T-helper 2 cell (primary cell): ENCODE results near the gene DMBX1.

Source experiments
- DNase-seq, 5 experiments: peaks; one replicate each; pipeline versions ENCODE4 v3.0.0 to v3.0.0-alpha.2; 2012 to 2022
- total RNA-seq, 2 donors: gene quantifications; one replicate each; lab custom pipeline; 2026; lab: John Stamatoyannopoulos, UW

DMBX1 gene
- total RNA-seq, result 0 reads per million in 2 donors

DNA sequence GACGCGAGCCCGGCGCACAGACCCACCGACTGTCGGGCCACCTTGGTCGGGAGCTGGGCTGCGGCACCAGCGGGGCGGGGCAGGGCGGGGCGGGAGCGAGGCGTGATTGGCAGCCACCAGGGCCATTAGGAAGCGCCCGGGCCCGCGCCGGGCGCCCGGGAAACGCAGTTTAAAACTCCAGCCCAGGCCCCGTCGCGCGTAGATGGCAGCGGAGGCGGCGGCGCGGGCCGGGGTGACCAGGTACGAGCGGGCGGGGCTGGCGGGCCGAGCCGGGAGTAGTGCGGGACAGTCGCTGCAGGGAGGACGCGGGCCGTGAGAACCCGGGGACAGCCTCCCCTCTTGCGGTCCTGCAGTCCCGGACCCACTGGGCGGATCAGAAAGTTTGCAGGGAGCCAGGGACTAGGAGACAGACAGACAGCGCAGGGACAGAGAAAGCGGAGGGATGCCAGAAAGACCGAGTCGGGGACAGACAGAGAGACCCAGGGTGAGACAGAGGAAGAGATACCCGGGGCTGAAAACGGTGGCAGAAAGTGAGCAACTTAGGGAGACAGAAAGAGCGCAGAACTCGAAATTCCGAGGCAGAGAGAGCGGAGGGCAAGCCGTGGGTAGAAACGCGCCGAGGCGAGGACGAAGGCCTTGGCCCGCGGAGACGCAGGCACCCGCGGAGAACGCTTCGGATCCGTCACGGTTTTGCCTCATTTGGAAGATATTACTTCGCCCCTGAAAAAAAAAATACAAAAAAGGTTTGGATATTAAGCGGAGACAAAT is at the start of gene DMBX1:
Gene DMBX1 (plus strand): TSS at position 199 of the 768 bp plus-strand sequence. CDS start 17,175 bp downstream, outside the sequence.
- peak in 1 of 5 experiments; percentile 46 for DNase-seq

DNA sequence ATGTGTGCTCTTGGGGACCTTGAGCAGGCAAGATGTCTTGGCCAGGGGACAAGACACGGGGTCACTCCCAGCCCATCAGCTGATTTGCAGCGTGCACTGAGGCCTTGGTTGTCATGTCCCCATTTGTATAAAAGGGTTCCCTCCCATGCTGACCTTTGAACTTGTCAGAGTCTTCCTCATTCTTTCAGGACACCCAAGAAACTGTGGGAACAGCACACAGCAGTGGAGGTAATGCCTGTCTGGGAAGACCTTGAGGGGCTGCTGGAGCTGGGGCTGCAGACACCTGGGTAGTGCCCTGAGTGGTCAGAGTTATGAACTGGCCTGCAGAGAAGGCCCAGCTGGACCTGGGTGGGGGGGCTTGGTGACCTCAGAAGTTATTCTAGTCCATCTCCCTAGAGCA is 49.2 kb upstream of the DMBX1 start:
- DNase-seq, result no peak

DNA sequence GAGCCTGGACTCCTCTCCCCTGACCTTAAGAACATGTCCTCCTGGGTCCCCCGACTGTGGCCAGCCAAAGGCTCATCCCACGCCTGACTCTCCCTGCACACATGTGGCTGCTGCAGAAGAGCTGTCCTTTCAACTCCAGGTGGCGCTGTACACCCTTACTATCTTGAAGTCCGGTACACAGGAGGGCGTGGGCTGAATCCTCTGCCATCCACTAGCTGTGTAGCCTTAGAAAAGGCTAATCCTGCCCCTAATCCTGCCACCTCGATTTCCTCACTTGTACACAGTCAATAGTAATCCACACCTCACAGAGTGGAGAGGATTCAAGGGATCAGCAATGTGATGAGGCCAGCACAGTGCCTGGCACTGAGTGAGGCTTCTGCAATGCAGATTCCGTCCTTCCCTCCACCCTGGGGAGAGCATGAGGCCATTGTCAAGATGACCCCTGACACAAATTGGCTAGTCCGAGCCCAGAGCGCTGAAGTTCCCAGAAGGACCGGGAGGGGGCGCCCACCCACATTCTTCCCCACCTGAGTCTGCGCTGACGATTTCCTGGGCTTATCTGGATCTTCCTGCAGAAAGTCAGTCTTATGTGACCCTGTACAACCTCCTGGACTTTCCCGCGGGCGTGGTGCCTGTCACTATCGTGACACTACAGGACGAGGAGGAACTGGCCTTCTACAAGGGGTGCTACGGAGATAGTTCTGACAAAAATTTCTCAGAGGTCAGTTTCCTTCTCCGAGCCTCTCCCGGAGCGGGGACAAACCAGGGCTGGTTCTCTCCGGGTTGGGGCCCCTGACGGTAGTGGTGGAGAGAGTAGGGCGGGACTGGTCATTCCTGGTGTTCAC is 47.1 kb upstream of the DMBX1 start:
- peak; percentile 38 to 69 (median 48) for DNase-seq

DNA sequence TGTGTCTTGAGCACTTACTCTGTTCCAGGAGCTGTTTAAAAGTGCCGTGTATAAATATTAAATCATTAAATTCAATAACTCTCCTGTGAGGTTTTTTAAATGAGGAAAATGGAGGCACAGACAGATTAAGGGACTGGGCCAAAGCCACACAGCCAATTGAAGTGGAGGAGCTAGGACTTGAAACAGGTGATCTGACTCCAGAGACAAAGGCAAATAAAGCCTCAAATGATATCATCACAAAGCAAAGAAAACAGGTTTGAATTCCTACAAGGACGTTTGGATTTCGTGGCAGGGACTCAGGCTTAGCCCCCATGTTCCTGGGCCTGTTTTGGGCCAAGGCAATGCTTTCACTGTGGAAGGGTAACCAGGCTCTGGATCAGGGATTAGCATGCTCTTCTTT is 45.2 kb upstream of the DMBX1 start:
- no peak for DNase-seq

- DNase-seq, result no peak
Observed at GRCh38 chr1:46445773-46446256, 43.8 kb upstream of the DMBX1 start.

DNA sequence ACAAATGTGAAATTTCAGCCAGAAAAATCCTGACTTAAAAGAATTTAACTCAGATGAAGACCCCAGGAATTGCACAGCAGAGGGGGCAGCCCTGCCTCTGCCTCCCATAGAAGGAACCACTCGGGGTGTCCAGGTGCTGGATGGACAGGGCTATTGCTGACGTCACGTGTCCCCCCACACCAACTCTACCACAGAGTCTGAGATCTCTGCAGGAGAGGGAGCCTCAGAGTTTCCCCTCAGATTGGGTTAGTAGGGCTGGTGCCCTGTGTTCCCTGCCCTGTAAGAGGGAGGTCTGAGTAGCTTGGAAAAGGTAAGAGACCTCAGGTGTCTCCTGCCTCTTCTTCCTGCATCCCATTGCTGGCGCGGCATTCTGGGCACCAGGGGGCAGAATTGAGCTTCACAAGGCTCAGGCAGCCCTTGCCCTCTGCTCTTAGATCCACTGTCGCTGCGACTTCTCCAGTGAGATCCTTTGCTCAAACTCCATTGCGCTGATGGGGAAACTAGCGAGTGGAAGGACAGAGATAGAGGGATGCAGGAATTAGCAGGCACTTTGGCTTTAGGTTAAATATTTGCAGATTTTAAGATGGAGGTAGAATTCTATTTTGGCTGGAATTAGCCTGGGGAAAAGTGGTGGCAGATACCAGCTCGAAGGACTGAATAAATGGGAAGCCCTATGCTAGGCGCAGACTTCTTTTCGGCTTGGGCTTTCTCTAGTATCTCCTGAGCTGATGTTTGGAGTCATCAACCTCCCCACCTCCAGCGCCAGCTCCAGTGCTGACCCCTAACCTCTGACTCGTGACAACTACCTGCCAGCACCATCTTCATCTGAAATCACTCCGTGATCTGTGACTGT is 42.8 kb upstream of the DMBX1 start:
- DNase-seq, result peak; percentile 23 to 71 (median 57)

- no peak for DNase-seq
Observed at GRCh38 chr1:46447499-46448108, 42.0 kb upstream of the DMBX1 start.

DNA sequence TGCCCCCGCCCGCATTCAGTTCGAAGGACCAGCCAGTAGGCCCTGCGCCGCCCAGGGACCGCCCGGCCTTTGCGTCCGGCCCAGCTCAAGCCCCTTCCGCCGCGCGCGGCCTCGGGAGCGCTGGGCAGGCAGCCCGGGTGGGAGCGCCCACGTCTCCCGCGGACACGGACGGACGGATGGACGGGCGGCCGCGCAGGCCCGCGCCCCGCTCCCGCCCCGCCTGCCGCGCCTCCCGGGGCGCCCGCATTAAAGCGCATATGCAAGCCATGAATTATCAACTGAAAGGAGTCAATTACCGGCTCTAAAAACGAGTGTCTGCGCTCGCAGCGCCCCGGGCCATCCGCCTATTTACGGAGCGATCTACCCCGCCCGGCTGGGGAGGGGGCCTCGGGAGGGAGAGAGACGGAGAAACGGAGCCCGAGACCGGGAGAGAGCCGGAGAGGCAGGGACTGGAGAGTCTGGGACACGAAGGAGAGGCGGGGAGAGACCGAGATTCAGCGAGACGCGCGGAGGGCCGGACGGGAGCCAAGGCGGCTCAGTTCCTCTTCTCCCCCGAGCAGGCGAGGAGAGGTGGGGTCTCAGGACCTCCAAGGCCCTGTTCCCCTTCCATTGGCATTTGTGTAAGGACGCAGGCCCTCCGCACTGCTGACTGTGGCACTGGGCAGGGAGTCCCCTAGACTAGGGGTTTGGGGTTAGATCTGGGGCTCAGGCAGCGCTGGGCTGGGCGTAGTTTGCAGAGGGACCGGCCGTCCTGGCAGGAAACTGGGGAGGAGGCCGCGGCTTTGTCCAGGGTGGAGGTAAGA is 41.3 kb upstream of the DMBX1 start:
- no peak for DNase-seq

GRCh38 chr1:46449223-46450159 is 40.1 kb upstream of the DMBX1 start:
- DNase-seq, result no peak

GRCh38 chr1:46450160-46450517 is 39.5 kb upstream of the DMBX1 start:
- no peak for DNase-seq

DNA sequence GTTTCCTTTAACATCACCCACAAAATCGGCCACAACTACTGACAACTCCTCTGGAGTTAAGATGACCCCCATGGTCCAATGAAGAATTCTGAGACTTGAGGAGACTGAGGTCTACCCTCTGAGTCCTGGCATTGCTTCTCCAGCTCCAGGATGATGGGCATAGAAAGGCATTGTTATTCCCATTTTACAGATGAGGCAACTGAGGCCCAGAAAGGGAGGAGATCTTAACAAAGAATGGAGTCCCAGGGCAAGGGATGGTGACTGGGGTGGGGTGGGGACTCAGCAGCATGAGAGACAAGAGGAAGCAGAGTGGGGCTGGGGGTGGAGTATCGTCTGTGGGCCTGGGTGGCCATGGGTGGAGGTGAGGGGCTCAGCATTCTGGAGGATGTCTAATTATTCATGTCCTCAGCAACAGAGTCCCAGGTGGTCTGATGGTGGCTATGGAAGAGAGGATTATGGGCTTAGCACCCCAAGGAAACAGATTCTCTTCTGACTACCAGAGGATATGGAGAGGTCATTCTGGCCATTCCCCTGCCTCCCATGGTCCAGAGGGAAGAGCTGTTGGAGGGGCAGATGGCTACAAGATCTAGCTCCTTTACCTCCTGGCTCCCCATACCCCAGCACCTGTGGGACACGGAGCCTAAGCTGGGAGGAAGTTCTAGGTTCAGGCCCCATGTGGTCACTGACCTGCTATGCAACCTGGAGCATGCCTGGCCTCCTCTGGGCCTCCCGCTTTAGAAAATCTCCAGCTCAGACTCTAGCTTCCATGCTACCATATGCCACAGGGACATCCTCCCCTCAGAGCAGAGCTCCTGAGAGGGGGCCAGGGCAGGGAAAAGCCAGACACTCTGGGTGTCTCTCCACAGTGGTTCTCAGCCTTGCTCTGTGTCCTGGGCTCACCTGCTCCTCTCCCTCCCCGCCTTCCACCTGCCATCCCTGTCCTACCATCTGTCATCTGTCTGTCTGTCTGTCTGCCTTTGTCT is 37.4 kb upstream of the DMBX1 start:
- DNase-seq, result no peak

- DNase-seq, result no peak
Observed at GRCh38 chr1:46452931-46453325, 36.7 kb upstream of the DMBX1 start.

DNA sequence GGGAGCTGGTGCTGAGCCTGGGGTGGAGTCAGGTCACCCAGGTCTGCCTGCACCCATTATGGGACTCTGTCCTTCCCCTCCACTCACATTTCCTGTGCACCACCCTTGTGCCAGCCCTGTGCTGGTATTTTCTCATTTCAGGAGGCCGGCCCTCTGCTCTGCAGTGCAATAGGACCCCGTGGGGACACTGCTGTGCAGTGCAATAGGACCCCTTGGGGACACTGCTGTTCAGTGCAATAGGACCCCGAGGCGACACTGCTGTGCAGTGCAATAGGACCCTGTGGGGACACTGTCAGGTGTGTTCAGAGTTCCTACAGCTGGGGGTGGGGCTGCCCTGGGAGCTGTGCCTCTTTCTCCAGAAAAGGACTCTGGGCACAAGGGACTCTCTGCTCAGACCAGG is 36.2 kb upstream of the DMBX1 start:
- no peak for DNase-seq

- DNase-seq, result no peak
Observed at GRCh38 chr1:46455951-46456350, 33.7 kb upstream of the DMBX1 start.

GRCh38 chr1:46456411-46456963 is 33.1 kb upstream of the DMBX1 start:
- DNase-seq, result no peak

- no peak for DNase-seq
Observed at GRCh38 chr1:46457178-46457577, 32.5 kb upstream of the DMBX1 start.

- no peak for DNase-seq
Observed at GRCh38 chr1:46458190-46458589, 31.4 kb upstream of the DMBX1 start.

DNA sequence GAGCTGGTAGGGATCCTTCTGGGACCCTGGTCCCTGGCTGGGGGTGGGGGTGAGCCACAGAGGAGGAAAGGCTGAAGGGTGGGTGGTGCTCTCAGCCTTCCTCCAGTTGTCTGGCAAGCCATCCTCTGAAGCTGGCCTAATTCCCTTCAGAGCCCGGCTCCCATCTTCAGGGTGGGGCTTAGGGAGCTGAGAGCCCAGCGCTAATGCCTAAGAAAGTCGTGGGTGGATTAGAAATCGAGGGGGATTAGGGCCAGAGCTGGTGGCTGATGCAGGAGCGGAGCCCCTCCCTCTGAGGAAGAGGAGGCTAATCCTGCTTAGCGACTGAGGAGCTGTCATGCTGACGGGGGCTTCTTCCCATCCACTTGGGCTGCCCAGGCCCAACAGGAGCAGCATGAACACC is 30.8 kb upstream of the DMBX1 start:
- DNase-seq, result no peak

DNA sequence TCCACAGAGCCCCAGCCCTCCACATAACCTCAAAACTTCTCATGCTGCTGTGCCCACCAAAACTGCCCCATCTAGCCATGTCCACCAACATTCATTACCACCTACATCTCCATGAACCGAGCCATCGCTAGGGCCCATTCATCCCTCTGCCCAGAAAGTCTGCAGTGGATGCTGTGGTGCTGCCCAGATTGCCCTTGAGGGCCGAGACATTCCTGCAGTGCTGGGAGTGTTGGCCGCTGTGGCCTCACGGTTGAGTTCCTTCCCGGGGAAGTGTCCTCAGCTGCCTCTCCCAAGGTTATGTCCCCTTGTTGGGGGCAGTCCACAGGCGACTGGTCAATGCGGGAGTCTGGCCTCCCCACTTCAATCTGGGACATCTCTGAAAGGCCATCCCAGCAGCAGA is 30.3 kb upstream of the DMBX1 start:
- DNase-seq, result no peak
